GM18870 (cell line): ENCODE measurements around the gene HIVEP2.

Experiments used
- ATAC-seq: cut with Tn5 transposase; IDR thresholded peaks from one replicate; pipeline ENCODE4 v1.9.1; 2021; ENCODE audit warnings: moderate library complexity; ENCODE audit not compliant: unreplicated experiment

The HIVEP2 gene

GRCh38 chr6:142892254-142893021 lies 52.5 kb downstream of the HIVEP2 start:
- no peak for ATAC-seq

GRCh38 chr6:142891454-142891853 lies 53.5 kb downstream of the HIVEP2 start:
- no peak for ATAC-seq

- no peak for ATAC-seq
Observed at GRCh38 chr6:142888456-142888855, 56.5 kb downstream of the HIVEP2 start.

- no peak for ATAC-seq
Observed at GRCh38 chr6:142887517-142887916, 57.5 kb downstream of the HIVEP2 start.

GRCh38 chr6:142886431-142887170 lies 58.4 kb downstream of the HIVEP2 start:
- ATAC-seq, result peak; percentile 76

GRCh38 chr6:142885182-142885867 lies 59.7 kb downstream of the HIVEP2 start:
- ATAC-seq, result peak; percentile 77

GRCh38 chr6:142884214-142885035 lies 60.6 kb downstream of the HIVEP2 start:
- ATAC-seq, result no peak

- no peak for ATAC-seq
Observed at GRCh38 chr6:142883011-142883410, 62.0 kb downstream of the HIVEP2 start.

- no peak for ATAC-seq
Observed at GRCh38 chr6:142881761-142882160, 63.2 kb downstream of the HIVEP2 start.

GRCh38 chr6:142881290-142881689 lies 63.7 kb downstream of the HIVEP2 start:
- no peak for ATAC-seq

- no peak for ATAC-seq
Observed at GRCh38 chr6:142880201-142880600, 64.8 kb downstream of the HIVEP2 start.

- no peak for ATAC-seq
Observed at GRCh38 chr6:142879527-142879926, 65.4 kb downstream of the HIVEP2 start.

GRCh38 chr6:142879076-142879475 lies 65.9 kb downstream of the HIVEP2 start:
- ATAC-seq, result no peak

- no peak for ATAC-seq
Observed at GRCh38 chr6:142878407-142878806, 66.6 kb downstream of the HIVEP2 start.

- no peak for ATAC-seq
Observed at GRCh38 chr6:142874676-142875075, 70.3 kb downstream of the HIVEP2 start.

- no peak for ATAC-seq
Observed at GRCh38 chr6:142872376-142872775, 72.6 kb downstream of the HIVEP2 start.

GRCh38 chr6:142871910-142872331 lies 73.1 kb downstream of the HIVEP2 start:
- peak; percentile 92 for ATAC-seq

- no peak for ATAC-seq
Observed at GRCh38 chr6:142870787-142871415, 74.1 kb downstream of the HIVEP2 start.

GRCh38 chr6:142868917-142869316 lies 76.1 kb downstream of the HIVEP2 start:
- no peak for ATAC-seq
